Upper lobe of right lung (tissue), 1 donor: ENCODE data around the gene CFAP299. TPM values are rescaled to one million over a fixed set of nuclear protein-coding genes. Genes with fewer than 3 reads are reported as not detected.
A peak's percentile ranks its signal among the peaks of the same experiment; 100 is the strongest.

Experiments used
- ATAC-seq: fragments of 200-7000 bp; cut with Tn5 transposase; one replicate; pipeline ENCODE4 v1.9.1; 2020; ENCODE audit warnings: mild to moderate bottlenecking, moderate library complexity
- DNase-seq: peaks from one replicate; pipeline ENCODE4 v3.0.0-alpha.2; 2020
- H3K27ac ChIP-seq: fragments of 200-600 bp; one replicate; pipeline ENCODE4 v1.8.0; 2022
- H3K27me3 ChIP-seq: fragments of 200-600 bp; one replicate; pipeline ENCODE4 v1.8.0; 2022; ENCODE audit warnings: mild to moderate bottlenecking
- H3K36me3 ChIP-seq: fragments of 200-600 bp; one replicate; pipeline ENCODE4 v1.8.0; 2022
- H3K4me1 ChIP-seq: fragments of 200-600 bp; one replicate; pipeline ENCODE4 v1.8.0; 2022
- H3K4me3 ChIP-seq: fragments of 200-600 bp; one replicate; pipeline ENCODE4 v1.8.0; 2022; ENCODE audit warnings: mild to moderate bottlenecking
- H3K9me3 ChIP-seq: fragments of 200-600 bp; one replicate; pipeline ENCODE4 v1.8.0; 2022
- CTCF ChIP-seq: fragments of 200-600 bp; IDR thresholded peaks from one replicate; pipeline ENCODE4 v1.8.0; 2022; ENCODE audit warnings: antibody characterized with exemption
- intact Hi-C: fragments of 100-400 bp; cut with DNase I; formaldehyde crosslinking; loops from one replicate; pipeline ENCODE4 v1.11.0; 2022
- total RNA-seq: library from RNA; stranded (reverse); fragmentation: NEBNext Ultra II Directional; extraction: Animal tissue kit (Norgen Biotek cat#: 25700); gene quantifications from one replicate; pipeline ENCODE4 v1.2.1, GENCODE V29; 2021
- donor health status: DM: no; HTN: yes; CAD: no; lungs with severe emphysema.

CFAP299 gene
- total RNA-seq, 1 donor from 2014 or later: not detected

GRCh38 chr4:80709082-80709869 lies 373.7 kb downstream of the CFAP299 start:
- Histone ChIP-seq H3K4me3 (no peak overlapping the region), H3K36me3 (no peaks in the 10 kb centered on the region), H3K27ac (no peak overlapping the region), H3K27me3 (no peaks in the 10 kb centered on the region), H3K4me1 (no peaks in the 10 kb centered on the region), H3K9me3 (no peaks in the 10 kb centered on the region)
- no peak for TF ChIP-seq CTCF
- DNase-seq (no peak), ATAC-seq (peak; percentile 61)
- intact Hi-C loops: no loop called here

GRCh38 chr4:80710748-80711451 lies 375.4 kb downstream of the CFAP299 start:
- no peak for DNase-seq
- no peak for TF ChIP-seq CTCF
- Histone ChIP-seq H3K4me1 (no peaks in the 10 kb centered on the region), H3K27me3 (no peaks in the 10 kb centered on the region), H3K4me3 (no peak overlapping the region), H3K27ac (no peak overlapping the region), H3K36me3 (no peaks in the 10 kb centered on the region), H3K9me3 (no peaks in the 10 kb centered on the region)
- intact Hi-C loops: no loop called here
- peak; percentile 23 for ATAC-seq

- H3K27ac ChIP-seq: no peak overlapping the region
- no peak for ATAC-seq
These were observed 376.4 kb downstream of the CFAP299 start for GRCh38 chr4:80711956-80712355.

GRCh38 chr4:80713409-80713808 lies 377.9 kb downstream of the CFAP299 start:
- no peaks in the 10 kb centered on the region for H3K9me3 ChIP-seq
- no peak for DNase-seq
- no peaks in the 10 kb centered on the region for H3K4me1 ChIP-seq
- ATAC-seq: no peak
- TF ChIP-seq CTCF: no peak
- no peaks in the 10 kb centered on the region for H3K27me3 ChIP-seq
- H3K36me3 ChIP-seq: no peaks in the 10 kb centered on the region
- intact Hi-C loops: no loop called here
- no peak overlapping the region for H3K4me3 ChIP-seq
- no peak overlapping the region for H3K27ac ChIP-seq

More at GRCh38 chr4:80711956-80712355, 376.4 kb downstream of the CFAP299 start:
- intact Hi-C loops: no loop called here
- Histone ChIP-seq H3K9me3 (no peaks in the 10 kb centered on the region), H3K27me3 (no peaks in the 10 kb centered on the region), H3K4me1 (no peaks in the 10 kb centered on the region), H3K4me3 (no peak overlapping the region), H3K36me3 (no peaks in the 10 kb centered on the region)
- no peak for DNase-seq
- TF ChIP-seq CTCF: no peak

- no peak for ATAC-seq
- H3K4me1 ChIP-seq: no peaks in the 10 kb centered on the region
These were observed 381.7 kb downstream of the CFAP299 start for GRCh38 chr4:80717204-80717603.

More at GRCh38 chr4:80717204-80717603, 381.7 kb downstream of the CFAP299 start:
- no peak for DNase-seq
- Histone ChIP-seq H3K9me3 (peaks cover 6% of the 10 kb centered on the region), H3K27me3 (no peaks in the 10 kb centered on the region), H3K4me3 (no peak overlapping the region), H3K36me3 (no peaks in the 10 kb centered on the region), H3K27ac (no peak overlapping the region)
- intact Hi-C loops: no loop called here
- no peak for TF ChIP-seq CTCF
